NCI-H446 (cell line): Measurements from ENCODE around the gene RAB22A.
"Not testable (repeated sequence)": the region's sequence is repeated elsewhere in the genome, so short reads cannot be mapped to it uniquely, and the experiment has no call there.

Source experiments
- DNase-seq, 2 experiments: peaks; one replicate each; lab custom pipeline; 2025; lab: John Stamatoyannopoulos, UW

Gene RAB22A

DNA sequence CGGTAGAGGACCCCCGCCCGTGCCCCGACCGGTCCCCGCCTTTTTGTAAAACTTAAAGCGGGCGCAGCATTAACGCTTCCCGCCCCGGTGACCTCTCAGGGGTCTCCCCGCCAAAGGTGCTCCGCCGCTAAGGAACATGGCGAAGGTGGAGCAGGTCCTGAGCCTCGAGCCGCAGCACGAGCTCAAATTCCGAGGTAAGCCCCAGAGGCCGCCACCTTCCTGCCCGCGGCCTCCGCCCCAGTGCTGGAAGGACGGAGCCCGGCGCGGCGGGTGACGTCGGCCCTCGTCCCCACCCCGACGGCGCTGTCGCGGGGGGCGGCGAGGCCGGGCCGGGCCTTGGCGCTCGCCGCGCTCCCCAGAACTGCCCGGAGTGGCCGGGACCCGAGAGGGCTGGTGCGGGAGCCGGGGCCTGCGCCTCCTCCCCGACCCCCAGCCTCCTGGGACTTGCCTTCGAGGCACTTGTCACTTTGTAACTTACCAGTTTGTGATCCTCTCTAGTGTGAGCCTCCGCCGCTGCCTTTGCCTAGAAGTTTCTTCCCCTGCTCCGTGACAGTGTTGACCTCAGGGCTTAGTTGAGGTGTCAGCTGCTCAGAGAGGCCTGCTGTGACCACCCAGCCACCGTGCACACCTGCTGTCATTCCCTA is 79.9 kb downstream of the RAB22A start:
- peak; percentile 9 to 53 for DNase-seq

DNA sequence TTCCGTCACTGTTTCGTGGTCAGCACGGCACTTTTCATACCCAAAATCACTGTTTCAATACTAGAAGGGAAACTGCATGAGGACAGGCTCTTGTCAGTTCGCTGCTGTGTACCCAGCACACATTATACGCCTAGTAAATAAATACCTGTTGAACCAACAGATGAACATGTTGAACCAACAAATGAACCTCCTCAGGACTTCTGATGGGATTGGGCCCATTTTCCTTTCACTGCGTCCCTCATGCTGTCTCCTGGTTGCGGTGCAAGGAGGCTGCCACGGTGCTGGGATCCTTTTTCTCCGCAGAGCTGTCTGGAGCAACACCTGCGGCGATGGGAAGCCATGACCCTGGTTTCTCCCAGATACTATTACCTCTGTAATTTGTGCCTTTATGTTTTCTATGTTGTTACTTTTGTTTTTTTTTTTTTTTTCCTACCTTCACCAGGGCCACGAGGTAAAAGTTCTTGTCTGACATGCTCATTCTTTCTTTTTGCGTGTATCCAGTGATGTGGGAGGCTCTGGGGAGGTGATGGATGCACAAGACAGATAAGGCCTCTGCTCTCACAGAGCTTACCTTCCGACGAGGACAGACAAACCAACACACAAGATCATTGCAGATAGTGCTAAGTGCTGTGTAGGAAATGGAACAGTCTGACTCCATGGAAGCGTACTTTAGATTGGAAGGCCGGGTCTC is 80.6 kb downstream of the RAB22A start:
- DNase-seq, result no peak

- no peak for DNase-seq
These were observed 81.1 kb downstream of the RAB22A start for GRCh38 chr20:58390659-58391035.

GRCh38 chr20:58392286-58392685 is 82.8 kb downstream of the RAB22A start:
- DNase-seq, result no peak

- DNase-seq, result no peak
These were observed 83.8 kb downstream of the RAB22A start for GRCh38 chr20:58393299-58393698.

GRCh38 chr20:58394801-58395200 is 85.3 kb downstream of the RAB22A start:
- DNase-seq, result no peak

DNA sequence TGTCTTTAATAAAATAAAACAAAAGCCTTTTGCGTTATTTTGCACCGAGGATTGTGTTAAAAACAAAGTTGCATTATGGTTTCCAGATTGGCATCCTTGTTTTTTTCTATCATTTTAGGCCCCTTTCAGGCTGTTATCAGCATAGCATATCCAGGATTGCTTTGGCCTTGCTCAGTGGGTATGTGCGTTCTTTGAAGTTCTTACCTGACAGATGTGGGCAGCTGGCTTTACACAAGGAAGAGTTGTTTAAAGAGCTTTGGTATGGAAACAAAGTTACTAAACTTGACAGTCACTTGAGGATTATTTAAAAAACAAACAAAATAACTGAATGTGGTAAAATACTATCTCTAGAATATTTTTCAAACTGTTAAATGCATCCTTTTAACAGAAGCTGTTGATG is 86.1 kb downstream of the RAB22A start:
- no peak for DNase-seq

DNA sequence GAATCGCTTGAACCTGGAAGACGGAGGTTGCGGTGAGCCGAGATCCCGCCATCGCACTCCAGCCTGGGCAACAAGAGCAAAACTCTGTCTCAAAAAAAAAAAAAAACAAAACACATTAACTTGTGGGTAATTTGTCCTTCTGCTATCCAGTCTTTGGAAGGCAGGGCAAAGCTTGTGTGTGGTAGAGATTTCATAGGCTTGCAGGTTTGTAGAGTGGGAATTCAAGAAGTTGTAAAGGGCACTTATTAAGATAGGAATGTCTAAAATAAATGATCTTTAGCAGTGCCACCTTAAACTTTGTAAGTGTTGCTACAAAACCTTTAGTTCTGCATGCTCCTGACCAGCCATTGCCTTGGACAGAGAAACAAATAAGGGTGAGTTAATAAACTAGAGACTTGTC is 87.9 kb downstream of the RAB22A start:
- no peak for DNase-seq

DNA sequence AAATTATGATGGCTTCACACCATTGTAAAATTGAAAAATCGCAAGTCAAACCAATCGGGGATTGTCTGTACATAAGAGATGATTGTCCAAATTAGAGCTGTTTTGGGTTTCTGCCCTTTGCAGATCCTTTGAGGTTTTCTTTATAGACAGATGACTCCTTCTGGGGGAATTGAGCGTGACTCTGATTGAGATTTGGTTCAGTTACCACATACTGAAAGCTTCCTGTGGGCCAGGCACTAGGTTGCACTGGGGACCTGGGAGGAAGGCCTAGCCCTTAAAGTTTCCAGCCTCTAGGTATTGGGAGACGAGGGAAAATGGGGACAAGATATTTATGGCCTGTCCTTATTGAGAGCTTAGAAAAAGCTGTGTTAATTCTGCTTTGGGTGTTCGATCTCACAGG is 88.7 kb downstream of the RAB22A start:
- no peak for DNase-seq

GRCh38 chr20:58399926-58400325 is 90.4 kb downstream of the RAB22A start:
- no peak for DNase-seq

GRCh38 chr20:58401162-58401561 is 91.6 kb downstream of the RAB22A start:
- DNase-seq, result no peak

DNA sequence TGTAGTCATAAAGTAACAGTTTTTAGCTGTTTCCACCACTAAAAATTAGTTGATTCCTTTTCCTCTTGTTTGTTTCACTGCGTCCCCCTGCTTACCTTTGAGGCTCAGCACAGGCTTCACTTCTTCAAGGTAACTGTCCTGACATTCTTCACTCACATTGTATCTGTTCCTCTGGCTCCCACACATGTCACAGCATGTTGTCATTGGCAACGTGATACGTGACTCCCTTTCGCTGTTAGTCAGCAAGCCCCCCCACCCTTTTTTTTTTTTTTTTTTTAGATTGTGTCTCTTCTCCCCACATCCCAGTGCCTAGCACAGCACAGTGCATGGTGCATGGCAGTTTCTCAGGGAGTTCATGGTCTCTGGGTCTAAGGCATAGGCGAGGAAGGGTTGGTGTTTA is 92.8 kb downstream of the RAB22A start:
- no peak for DNase-seq

- DNase-seq, result no peak
These were observed 93.3 kb downstream of the RAB22A start for GRCh38 chr20:58402827-58403226.

DNA sequence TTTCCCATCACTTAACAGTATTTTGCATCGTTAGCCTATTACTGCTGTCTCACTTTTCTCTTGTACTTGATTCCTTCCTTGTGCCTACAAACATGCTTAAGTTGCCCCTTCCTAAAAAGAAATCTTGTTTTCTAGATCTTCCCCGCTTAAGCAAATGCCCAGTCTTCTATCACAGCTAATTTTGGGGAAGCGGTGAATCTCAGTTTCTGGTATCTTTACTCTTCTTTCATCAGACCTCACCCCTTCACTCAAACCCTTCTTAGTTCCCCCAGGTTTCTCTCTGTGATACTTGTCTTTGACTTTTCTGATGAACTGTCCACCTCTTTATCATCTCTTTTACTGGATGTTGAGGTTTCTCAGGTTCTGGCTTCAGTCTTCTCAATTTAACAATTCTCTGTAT is 93.8 kb downstream of the RAB22A start:
- DNase-seq, result no peak

DNA sequence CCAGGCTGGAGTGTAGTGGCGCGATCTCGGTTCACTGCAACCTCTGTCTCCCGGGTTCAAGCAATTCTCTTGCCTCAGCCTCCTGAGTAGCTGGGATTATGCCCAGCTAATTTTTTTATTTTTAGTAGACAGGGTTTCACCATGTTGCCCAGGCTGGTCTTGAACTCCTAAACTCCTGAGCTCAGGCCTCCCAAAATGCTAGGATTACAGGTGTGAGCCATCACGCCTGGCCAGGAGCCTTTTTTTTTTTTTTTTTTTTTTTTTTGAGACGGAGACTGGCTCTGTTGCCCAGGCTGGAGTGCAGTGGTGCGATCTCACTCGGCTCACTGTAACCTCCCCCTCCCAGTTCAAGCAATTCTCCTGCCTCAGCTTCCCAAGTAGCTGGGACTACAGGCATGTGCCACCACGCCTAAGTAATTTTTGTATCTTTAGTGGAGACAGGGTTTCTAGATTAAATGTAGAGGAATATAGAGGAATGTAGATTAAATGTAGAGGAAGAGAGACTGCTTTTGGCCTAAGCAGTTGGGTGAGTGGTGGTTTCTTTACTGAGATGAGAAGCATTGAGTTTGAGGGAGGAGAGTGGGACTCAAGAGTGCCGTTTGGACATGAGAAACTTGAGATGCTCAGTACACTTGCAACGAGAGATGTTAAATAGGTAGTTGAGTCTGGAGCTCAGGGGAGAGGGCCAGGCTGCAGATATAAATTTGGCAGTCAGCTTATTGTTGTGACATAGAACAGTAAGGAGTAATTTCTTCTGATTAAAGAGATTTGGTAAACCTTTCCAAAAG is 96.2 kb downstream of the RAB22A start:
- no peak for DNase-seq

GRCh38 chr20:58406422-58407001 is 97.0 kb downstream of the RAB22A start:
- DNase-seq, result no peak

DNA sequence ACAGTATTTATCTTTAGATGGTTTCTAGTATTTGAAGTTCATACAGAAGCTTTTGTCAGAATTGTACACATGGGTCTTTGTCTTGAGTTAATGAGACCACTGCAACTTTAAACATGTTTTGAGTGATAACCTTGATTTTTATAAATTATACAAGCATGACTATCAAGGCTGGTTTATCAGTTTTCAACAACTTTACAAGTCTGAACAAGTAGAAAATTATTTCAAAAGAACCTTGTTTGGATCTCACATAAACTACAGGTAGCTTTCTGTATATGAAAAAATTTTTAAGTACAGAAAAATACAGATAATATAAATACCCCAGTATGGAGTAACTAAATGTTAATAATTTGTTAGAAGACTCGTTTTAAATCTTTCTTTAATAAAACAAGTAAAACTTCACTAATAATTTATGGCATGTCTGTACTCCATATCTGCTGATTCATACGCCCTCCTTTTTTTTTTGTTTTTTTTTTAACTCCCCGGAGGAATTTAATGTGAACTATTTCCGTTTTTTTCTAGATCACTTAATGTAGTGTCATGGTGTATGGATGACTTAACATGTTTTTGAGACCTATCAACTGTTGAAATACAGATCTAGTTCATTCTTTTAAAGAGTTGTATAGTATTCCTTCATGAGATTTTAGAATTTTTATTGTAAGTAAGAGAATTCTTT is 97.8 kb downstream of the RAB22A start:
- no peak for DNase-seq

DNA sequence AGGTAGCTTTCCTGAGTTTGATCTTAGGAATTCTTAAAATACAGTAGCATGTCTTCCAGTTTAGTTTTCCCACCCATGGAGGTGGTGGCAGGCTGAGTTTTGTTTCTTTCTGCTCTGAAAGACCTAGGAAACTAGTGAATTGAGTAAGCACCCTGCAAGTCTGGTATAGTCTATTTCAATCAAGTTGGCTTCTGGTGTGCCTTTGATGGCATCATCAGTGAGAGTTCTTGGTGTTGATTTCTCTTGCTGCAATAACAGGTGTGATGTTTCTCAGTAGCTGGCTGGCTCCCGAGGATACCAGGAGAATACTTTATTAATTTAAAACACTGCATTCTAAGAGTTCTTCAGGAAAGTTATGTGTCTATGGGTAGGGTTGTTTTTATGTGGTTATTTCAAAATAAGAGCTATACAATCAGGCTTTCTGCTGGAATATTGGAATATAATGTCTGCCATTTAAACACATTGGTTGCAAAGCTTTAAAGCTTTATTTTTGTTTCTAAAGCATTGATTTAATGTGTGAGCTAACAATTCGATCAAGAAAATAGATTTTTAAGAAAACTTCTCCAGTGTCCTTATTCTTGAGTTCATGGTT is 98.5 kb downstream of the RAB22A start:
- no peak for DNase-seq

- no peak for DNase-seq
These were observed 99.2 kb downstream of the RAB22A start for GRCh38 chr20:58408603-58409246.

DNA sequence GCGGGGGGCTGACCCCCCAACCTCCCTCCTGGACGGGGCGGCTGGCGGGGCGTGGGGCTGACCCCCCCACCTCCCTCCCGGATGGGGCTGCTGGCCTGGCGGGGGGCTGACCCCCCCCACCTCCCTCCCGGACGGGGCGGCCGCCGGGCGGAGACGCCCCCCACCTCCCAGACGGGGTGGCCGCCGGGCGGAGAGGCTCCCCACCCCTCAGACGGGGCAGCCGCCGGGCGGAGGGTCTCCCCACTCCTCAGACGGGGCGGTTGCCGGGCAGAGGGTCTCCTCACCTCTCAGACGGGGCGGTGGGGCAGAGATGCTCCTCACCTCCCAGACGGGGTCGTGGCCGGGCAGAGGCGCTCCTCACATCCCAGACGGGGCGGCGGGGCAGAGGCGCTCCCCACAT is 104.7 kb downstream of the RAB22A start:
- not testable (repeated sequence) for DNase-seq

GRCh38 chr20:58414786-58415185 is 105.3 kb downstream of the RAB22A start:
- not testable (repeated sequence) for DNase-seq
